GM12878 (cell line): ENCODE results near the gene HMGB4. TPM values are rescaled to one million over a fixed set of nuclear protein-coding genes. Genes with fewer than 3 reads are reported as not detected.

Experiments
- ATAC-seq: fragments of 200-7000 bp; cut with Tn5 transposase; 3 replicates; pipeline ENCODE4 v1.9.1; 2020; ENCODE audit warnings: mild to moderate bottlenecking, moderate library complexity
- BruUV-seq: library from RNA; stranded (reverse); fragments of 400-500 nt; replicated peaks from 2 replicates; lab custom pipeline; 2021; lab: Mats Ljungman, UMichigan
- CTCF ChIA-PET: fragments of 300-600 bp; sonication (Branson Sonifier 250); formaldehyde crosslinking; extraction: SDS; loops from one replicate; lab custom pipeline; 2021; ENCODE audit warnings: inconsistent platforms; lab: Yijun Ruan, JAX
- POLR2A ChIA-PET: fragments of 350-600 bp; formaldehyde crosslinking; extraction: SDS; loops from one replicate; lab custom pipeline; 2021; ENCODE audit warnings: inconsistent platforms; lab: Charles Lee
- RAD21 ChIA-PET: fragments of 300-600 bp; sonication (Branson Sonifier 250); formaldehyde crosslinking; loops from one replicate; lab custom pipeline; 2023; ENCODE audit warnings: antibody characterized with exemption; ENCODE audit not compliant: unreplicated experiment; lab: Charles Lee
- SMC1A ChIA-PET: fragments of 300-600 bp; sonication (Branson Sonifier 250); formaldehyde crosslinking; loops from one replicate; lab custom pipeline; 2023; ENCODE audit not compliant: unreplicated experiment, uncharacterized antibody; lab: Charles Lee
- DNase-seq: peaks from one replicate; pipeline ENCODE4 v3.0.0-alpha.2; 2011; ENCODE audit warnings: low read depth, low spot score
- FAIRE-seq: peaks from 3 replicates; lab custom pipeline; 2011; peaks lifted over from hg19 to GRCh38; lab: Jason Lieb, UNC
- H2AFZ ChIP-seq: 2 replicates; pipeline ENCODE4 v1.6.0; 2011; ENCODE audit warnings: low read depth, low read length, control low read depth; ENCODE audit not compliant: control insufficient read depth
- H3K27ac ChIP-seq: 2 replicates; pipeline ENCODE4 v1.5.1; 2011; ENCODE audit warnings: control low read depth; ENCODE audit not compliant: control insufficient read depth, insufficient read depth
- H3K27me3 ChIP-seq, 2 experiments: replicated peaks in 1 of 2; 2 replicates each; pipeline versions ENCODE4 v1.6.0 to v1.6.1; 2011; ENCODE audit warnings: low read length in 1 of 2; ENCODE audit not compliant: control insufficient read depth in 2 of 2, insufficient read depth in 2 of 2
- H3K36me3 ChIP-seq, 2 experiments: 2 replicates each; pipeline ENCODE4 v1.5.1; 2011; ENCODE audit warnings: low read length in 1 of 2; ENCODE audit not compliant: control insufficient read depth in 2 of 2, insufficient read depth in 2 of 2
- H3K4me1 ChIP-seq: 2 replicates; pipeline ENCODE4 v1.6.1; 2011; ENCODE audit warnings: mild to moderate bottlenecking, low read length, moderate library complexity, mixed read lengths; ENCODE audit not compliant: control insufficient read depth, insufficient read depth
- H3K4me2 ChIP-seq: 2 replicates; pipeline ENCODE4 v1.6.0; 2011; ENCODE audit warnings: control low read depth; ENCODE audit not compliant: control insufficient read depth, insufficient read depth
- H3K4me3 ChIP-seq: fragments of 200-600 bp; sonication (generic); 2 replicates; pipeline ENCODE4 v1.5.1; 2016
- H3K79me2 ChIP-seq: 2 replicates; pipeline ENCODE4 v1.6.0; 2011; ENCODE audit warnings: low read length; ENCODE audit not compliant: control insufficient read depth, insufficient read depth
- H3K9ac ChIP-seq: 2 replicates; pipeline ENCODE4 v1.8.0; 2011; ENCODE audit warnings: low read length, control low read depth, mixed read lengths; ENCODE audit not compliant: control insufficient read depth, insufficient read depth
- H3K9me3 ChIP-seq: replicated peaks from 3 replicates; pipeline ENCODE4 v1.5.1; 2011; ENCODE audit warnings: mild to moderate bottlenecking, low read length; ENCODE audit not compliant: control insufficient read depth, insufficient read depth
- H4K20me1 ChIP-seq: 2 replicates; pipeline ENCODE4 v1.6.0; 2011; ENCODE audit not compliant: control insufficient read depth, insufficient read depth
- JUNB ChIP-seq: IDR thresholded peaks from 2 replicates; pipeline ENCODE4 v1.6.1; 2016; ENCODE audit warnings: antibody characterized with exemption, mild to moderate bottlenecking
- KAT2A ChIP-seq: conservative IDR thresholded peaks from 2 replicates; pipeline ENCODE4 v1.6.1; 2011; ENCODE audit warnings: low read depth, low read length; ENCODE audit not compliant: control insufficient read depth
- NFYA ChIP-seq: IDR thresholded peaks from 2 replicates; pipeline ENCODE4 v1.6.1; 2011; ENCODE audit warnings: low read depth, mild to moderate bottlenecking, low read length, improper control_type of control experiment, borderline replicate concordance
- SIN3A ChIP-seq: IDR thresholded peaks from 2 replicates; pipeline ENCODE4 v1.6.1; 2012; ENCODE audit warnings: low read depth, low read length, improper control_type of control experiment
- TAF1 ChIP-seq: IDR thresholded peaks from 2 replicates; pipeline ENCODE4 v1.6.1; 2011; ENCODE audit warnings: mild to moderate bottlenecking, low read depth, low read length, borderline replicate concordance
- ZBED1 ChIP-seq: IDR thresholded peaks from 2 replicates; pipeline ENCODE4 v1.6.1; 2016; ENCODE audit warnings: borderline replicate concordance
- ZNF384 ChIP-seq: IDR thresholded peaks from 2 replicates; pipeline ENCODE4 v1.6.1; 2012; ENCODE audit warnings: low read depth, mild to moderate bottlenecking, low read length, improper control_type of control experiment, borderline replicate concordance
- WGBS: methylation state at CpG from one replicate; pipeline ENCODE4 v1.1.6; 2016; ENCODE audit warnings: low lambda C conversion rate; ENCODE audit not compliant: insufficient replicate concordance, insufficient coverage; ENCODE audit errors: missing lambda C conversion rate; 5-methylcytosine and 5-hydroxymethylcytosine counted together
- in situ Hi-C: fragments of 300-500 bp; cut with MboI; formaldehyde crosslinking; loops from 9 replicates; pipeline ENCODE4 v1.14.3; 2018; ENCODE audit warnings: mixed read lengths
- intact Hi-C: fragments of 100-400 bp; cut with micrococcal nuclease; formaldehyde crosslinking; loops from one replicate; pipeline ENCODE4 v1.14.2; 2022; ENCODE audit not compliant: unreplicated experiment
- polyA plus RNA-seq, 11 experiments: library from polyadenylated mRNA; depleted of rRNA in 4 of 11; unstranded in 6 of 11; stranded (reverse) in 5 of 11; fragments of >200 nt; fragmentation: Nextera tagmentation in 4 of 11; fragmentation: Illumina TruSeq in 1 of 11; extraction: Ambion mirVana in 4 of 11; extraction: Trizol in 1 of 11; gene quantifications; 1 replicate in 1 of 11; 2 replicates in 10 of 11; pipeline versions ENCODE4 v1.2.1 to v1.2.3, GENCODE V29; 2011 to 2016; ENCODE audit warnings: inconsistent platforms in 2 of 11, missing spikeins in 2 of 11, low read depth in 1 of 11
- total RNA-seq, 4 experiments: library from RNA; depleted of rRNA in 3 of 4; stranded (reverse); fragments of >200 nt in 3 of 4; fragmentation: Illumina TruSeq in 1 of 4; extraction: Trizol in 1 of 4; gene quantifications; 2 replicates each; pipeline versions ENCODE4 v1.2.1 to v1.2.3, GENCODE V29; 2013 to 2021

The HMGB4 gene
- total and polyA plus RNA-seq, 10 of the 15 experiments (the other 5 are each of a cell fraction or from before 2014, with no cell fraction given) = not detected

DNA sequence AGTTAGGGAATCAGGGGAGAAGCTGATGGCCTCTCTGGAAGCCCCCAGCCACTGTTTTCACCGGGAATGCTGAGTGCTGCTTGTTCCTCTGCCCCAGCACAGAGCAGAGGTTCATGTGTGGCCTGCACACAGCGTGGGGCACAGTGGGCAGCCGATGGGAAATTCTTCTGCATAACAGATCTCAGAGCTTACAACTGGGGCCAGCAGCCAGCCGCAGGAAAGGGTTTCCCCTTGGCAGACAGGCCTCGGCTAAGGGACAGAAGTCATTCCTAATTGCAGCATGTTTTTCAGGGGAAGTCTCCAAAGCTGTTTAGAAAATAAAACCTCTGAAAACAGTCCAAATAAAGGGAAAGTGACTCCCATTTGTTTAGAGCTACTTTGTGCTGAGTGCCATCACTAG is 22.6 kb downstream of the HMGB4 start:
- FAIRE-seq (no peak), DNase-seq (no peak), ATAC-seq (no peak)
- no TSS peak for BruUV-seq
- Histone ChIP-seq H3K9me3 (no peaks in the 10 kb centered on the region), H3K9ac (no peak overlapping the region), H3K36me3 (no peaks in the 10 kb centered on the region), H3K27ac (no peak overlapping the region), H3K27me3 (peaks cover 0 to 3% of the 10 kb centered on the region in 2 experiments; a peak in 1 of 4 replicates), H2AFZ (no peak overlapping the region), H3K4me2 (no peak overlapping the region), H3K4me3 (no peak overlapping the region), H3K4me1 (no peaks in the 10 kb centered on the region), H3K79me2 (no peaks in the 10 kb centered on the region), H4K20me1 (no peaks in the 10 kb centered on the region)
- TF ChIP-seq NFYA (no peak), TAF1 (no peak), KAT2A (no peak), SIN3A (no peak), ZNF384 (no peak)
- ChIA-PET POLR2A (no interaction called here), SMC1A (no interaction called here), CTCF (no interaction called here), RAD21 (no interaction called here)
- intact Hi-C loops = no loop called here
- WGBS = 17% methylated on average over 5 of the region's 5 CpGs
- in situ Hi-C loops = no loop called here

DNA sequence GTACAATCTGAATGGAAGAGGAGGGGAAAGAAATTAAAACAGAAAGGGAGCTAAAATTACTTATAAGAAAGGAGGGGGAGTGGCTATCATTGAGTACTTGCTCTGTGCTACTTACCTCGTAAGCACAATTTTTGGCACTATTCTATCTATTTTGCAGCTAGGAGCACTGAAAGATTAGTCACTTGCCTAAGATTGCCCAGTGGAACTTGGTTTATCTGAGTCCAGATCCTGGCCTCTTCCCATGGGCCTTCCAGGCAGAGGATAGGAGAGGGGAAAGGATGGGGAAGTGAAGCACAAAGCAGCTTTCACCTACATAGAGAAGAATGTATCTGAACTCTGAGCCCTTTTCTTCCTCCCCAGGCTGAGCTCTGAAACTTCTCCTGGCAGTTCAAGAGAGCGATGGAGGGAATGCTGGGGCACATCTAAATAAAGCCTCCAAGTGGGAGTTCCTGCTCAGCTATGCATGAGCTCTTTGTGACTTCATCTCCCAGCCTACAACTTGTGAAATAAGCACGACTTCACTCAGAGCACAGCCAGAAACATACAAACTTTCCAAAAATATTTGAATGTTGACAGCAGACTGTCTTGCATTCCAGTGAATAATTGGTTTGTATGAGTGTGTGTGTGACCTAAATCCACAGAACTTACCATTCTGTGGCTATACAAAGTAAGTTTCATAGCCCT is 29.4 kb downstream of the HMGB4 start:
- RAD21 ChIA-PET = no interaction called here
- H3K4me2 ChIP-seq = no peak overlapping the region
- in situ Hi-C loops (no loop called here), intact Hi-C loops (no loop called here)
- TF ChIP-seq ZBED1 = no peak
- no peak for TF ChIP-seq SIN3A
- no peak for TF ChIP-seq JUNB
- SMC1A ChIA-PET = no interaction called here
- CTCF ChIA-PET = no interaction called here
- FAIRE-seq = no peak
- H3K79me2 ChIP-seq = no peaks in the 10 kb centered on the region
- no peaks in the 10 kb centered on the region for H4K20me1 ChIP-seq
- no peaks in the 10 kb centered on the region for H3K4me1 ChIP-seq
- BruUV-seq = no TSS peak
- POLR2A ChIA-PET = interaction anchor here (0.6 kb wide), 1 partner anchor 1237 kb away, joined by 3 read pairs; no protein-coding TSS in a partner anchor
- H2AFZ ChIP-seq = no peak overlapping the region
- DNase-seq = no peak
- no peak overlapping the region for H3K9ac ChIP-seq
- no peak overlapping the region for H3K4me3 ChIP-seq
- H3K27ac ChIP-seq = no peak overlapping the region
- no peaks in the 10 kb centered on the region for H3K27me3 ChIP-seq
- no peak for ATAC-seq
- no peaks in the 10 kb centered on the region for H3K36me3 ChIP-seq
- H3K9me3 ChIP-seq = no peaks in the 10 kb centered on the region
- 26% methylated on average over 3 of the region's 3 CpGs for WGBS
